SU-DHL-6 (cell line): ENCODE results near the gene ZNF423.

Experiments used
- EZH2phosphoT487 ChIP-seq: fragments of 200-600 bp; sonication (generic), shearing (Covaris generic); conservative IDR thresholded peaks from 2 replicates; pipeline ENCODE4 v1.6.1; 2018; ENCODE audit warnings: mild to moderate bottlenecking, antibody characterized with exemption, low read length, moderate library complexity, mixed read lengths
- TF ChIP-seq, protein P1 (sequence below): fragments of 200-600 bp; sonication (generic); IDR thresholded peaks from one replicate; pipeline ENCODE4 v1.5.1; 2017; ENCODE audit warnings: antibody characterized with exemption, mild to moderate bottlenecking, low read length, moderate library complexity; ENCODE audit not compliant: insufficient read depth, poor library complexity, severe bottlenecking

DNA sequence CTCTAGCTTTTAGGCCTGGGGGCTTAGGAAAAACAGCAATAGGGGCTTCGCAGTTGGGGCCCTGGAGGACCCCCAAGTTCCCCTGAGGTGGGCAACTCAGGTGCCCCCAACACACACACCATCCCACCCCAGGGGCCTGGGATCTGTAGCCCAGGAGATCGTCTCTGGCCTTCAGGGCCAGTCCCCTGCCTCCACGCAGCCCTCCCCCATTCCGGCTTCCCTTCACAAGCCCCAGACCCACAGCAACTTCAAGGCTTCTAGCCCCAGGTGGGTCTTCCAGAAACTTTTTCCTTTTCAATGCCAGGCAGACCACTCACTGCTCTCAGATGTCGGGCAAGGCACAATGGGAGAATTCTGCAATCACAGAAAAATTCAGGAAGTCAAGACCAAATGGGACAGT lies 402.9 kb downstream of the ZNF423 start:
- TF ChIP-seq, protein P1, sequence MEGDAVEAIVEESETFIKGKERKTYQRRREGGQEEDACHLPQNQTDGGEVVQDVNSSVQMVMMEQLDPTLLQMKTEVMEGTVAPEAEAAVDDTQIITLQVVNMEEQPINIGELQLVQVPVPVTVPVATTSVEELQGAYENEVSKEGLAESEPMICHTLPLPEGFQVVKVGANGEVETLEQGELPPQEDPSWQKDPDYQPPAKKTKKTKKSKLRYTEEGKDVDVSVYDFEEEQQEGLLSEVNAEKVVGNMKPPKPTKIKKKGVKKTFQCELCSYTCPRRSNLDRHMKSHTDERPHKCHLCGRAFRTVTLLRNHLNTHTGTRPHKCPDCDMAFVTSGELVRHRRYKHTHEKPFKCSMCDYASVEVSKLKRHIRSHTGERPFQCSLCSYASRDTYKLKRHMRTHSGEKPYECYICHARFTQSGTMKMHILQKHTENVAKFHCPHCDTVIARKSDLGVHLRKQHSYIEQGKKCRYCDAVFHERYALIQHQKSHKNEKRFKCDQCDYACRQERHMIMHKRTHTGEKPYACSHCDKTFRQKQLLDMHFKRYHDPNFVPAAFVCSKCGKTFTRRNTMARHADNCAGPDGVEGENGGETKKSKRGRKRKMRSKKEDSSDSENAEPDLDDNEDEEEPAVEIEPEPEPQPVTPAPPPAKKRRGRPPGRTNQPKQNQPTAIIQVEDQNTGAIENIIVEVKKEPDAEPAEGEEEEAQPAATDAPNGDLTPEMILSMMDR: no peak
- TF ChIP-seq EZH2phosphoT487: no peak
